GM19351 (cell line): ENCODE results near the gene PDZRN3.

Experiments used
- ATAC-seq: cut with Tn5 transposase; IDR thresholded peaks from one replicate; pipeline ENCODE4 v1.9.1; 2021; ENCODE audit warnings: mild to moderate bottlenecking, moderate library complexity; ENCODE audit not compliant: unreplicated experiment

Gene PDZRN3

DNA sequence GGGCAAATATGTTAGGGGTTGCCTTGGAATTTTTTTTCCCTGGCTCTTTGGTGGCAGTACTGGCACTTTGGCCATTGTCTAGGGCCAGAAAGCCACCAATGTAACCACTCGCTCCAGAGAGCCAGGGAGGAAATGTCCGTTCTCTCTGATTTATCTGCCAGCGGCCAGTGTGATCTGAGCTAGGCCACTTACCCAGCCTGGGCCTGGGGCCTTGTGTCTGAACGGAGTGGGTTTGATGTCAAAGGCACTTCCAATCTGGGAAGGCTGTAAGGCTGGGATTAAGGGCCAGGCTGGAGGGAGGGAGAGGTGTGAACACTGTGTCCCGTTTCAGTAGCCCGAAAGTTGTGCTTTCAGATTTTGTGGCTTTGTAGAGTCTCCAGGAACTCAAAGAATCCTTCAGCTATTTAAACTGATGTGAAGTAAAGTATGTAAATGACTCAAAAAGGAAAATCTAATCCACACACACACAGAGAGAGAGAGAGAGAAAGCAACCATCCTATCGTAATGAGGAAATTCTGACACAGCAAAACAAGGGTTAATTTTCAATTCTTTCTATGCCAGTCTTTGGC, 271.0 kb downstream of the PDZRN3 start:
- no peak for ATAC-seq

DNA sequence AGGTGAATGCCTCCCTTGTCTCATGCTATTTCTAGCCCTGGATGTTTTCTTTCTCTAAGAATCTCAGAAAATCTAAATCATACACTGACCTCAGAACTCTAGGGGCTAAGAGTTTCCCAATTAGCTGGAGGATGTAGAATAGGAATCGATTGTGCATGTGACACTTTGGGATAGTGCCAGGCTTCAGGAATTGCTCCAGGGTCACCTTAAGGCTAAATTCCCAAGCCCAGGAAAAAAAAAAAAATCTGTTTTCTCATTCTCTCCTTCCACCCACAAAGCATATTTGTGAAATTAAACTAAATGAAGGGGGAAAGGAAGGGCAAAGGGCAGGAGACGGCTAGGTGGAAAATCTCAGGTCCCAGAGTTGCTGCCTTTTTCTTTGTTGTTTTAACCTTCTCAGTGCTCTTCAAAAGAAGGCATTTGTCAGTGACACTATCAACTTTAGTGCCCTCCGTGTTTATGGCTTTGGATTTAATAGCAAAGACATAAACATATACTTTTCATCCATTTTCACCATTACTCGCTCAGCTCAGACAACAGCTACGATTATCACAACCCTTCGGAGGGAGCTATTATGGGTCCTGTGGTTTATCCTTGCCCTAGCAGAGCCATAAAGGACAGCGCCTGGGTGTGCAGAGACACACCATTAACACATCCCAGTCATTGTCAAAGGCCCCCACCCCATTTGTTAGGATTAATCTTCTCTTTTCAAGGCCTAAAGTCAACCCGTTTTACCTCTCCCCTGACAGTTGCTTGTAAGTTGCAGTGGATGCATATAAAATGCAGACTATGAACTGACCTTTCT, 271.7 kb downstream of the PDZRN3 start:
- ATAC-seq, result no peak

DNA sequence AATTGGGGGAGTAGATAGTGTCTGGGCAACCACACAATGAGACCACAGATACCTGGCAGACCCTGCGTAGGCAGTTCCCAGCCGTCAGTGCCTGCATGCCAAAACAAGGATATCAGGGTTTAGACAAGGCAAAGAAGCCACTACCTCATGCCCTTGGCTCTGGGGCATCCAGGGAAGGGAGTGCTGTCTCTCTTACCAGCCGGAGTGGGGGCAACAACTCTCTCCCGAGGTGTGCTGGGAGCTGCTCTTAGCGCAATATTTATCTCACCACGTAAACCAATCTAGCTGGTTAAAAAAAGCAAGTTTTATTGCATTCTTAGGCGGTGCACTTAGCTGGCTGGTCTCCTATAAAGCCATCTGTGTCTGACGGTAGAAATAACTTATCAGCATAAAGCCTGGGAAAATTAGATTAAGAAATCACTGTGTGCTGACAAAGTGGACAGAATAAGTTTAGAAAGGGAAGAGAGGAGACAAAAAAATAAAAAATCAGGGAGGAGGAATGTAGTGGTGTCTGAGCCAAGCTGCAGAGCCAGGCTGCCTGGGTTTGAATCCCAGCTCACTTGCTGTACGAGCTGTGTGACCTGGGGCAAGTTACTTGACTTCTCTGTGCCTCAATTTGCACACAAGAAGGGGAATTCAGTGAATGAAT, 273.2 kb downstream of the PDZRN3 start:
- ATAC-seq, result no peak

DNA sequence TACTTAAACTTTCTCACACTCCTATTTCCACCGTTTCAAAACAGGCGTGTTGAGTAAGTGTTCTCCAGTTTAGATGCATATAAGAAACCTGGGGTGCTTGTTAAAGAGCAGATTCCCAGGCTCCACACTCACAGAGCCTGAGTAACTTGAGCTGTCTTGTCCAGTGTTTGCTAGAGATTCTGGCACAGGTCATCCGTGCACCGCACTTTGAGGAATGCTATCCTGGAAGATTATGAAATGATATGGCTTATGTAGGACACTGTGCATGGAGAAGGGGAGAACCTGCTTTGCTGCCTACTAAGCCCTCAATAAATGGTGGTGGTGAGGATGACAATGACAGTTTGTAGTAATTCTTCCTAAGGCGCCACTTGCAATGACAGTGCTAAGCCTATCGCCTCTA, 273.7 kb downstream of the PDZRN3 start:
- no peak for ATAC-seq

DNA sequence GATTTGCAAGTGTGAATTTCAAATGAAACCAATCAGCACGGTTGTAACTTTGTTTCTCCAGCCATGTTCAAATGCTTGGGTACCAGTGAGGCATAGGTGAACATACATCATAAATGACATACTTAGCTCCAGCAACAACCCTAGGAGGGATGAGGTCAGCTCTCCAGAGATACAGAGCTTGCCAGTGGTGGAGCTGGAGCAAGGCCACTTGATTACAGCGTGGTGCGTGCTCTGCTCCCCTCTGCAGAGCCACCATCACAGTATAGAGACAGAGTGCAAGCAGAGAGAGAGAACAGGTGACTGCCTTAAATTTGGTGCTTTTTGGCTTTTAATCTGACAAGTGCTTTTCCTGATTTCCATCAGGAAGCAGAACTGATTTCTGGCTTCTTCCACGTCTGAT, 275.1 kb downstream of the PDZRN3 start:
- no peak for ATAC-seq

- ATAC-seq, result no peak
Observed at GRCh38 chr3:73342077-73342476, 282.7 kb downstream of the PDZRN3 start.

DNA sequence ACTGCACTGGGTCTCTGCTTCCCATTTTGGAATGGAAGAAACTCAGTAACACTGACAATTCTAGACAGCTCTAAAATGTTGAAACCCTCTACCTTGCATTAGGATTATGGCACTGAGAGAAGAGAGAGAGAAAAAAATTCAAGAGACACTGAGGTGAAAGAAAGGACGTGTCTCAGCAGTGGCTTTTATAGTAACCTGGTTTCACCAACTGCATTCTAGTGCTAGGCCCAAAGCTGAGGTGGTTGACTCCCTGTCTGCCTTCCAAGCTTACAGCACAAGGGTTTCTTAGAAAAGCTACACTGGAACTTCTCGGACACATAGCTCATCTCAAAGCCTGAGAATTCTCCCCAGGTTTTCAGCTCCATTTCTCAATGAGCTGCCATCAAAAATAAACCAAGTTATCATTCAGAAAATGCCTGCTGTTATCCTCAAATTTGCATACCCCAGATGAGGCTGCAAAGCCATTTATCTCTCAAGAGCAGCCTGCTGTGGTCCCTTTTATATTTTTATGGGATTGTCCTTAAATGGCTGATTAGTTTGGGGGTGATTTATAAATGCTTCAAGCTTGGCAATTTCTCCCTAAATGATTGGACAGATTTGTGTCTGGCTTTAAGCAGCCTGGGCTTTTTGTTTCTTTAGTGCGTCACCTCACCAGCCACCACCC, 283.3 kb downstream of the PDZRN3 start:
- no peak for ATAC-seq

DNA sequence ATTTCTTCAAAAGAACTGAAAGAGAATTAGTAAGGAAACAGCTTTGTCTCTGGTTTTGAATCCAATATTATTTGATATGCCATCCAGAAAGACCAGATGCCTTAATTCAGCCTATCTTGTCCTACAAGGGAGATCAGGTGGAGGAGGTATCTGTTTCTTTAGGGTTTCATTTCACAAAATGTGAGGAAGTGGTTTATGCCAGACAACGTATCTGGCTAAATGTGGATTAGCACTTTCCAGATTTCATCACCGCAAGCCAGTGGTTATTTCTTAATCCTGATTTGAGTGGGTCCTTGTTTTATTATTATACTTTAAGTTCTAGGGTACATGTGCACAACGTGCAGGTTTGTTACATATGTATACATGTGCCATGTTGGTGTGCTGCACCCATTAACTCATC, 292.2 kb downstream of the PDZRN3 start:
- ATAC-seq, result no peak
